RPMI7951 (cell line): ENCODE measurements around the gene SCGB3A2. TPM values are rescaled to one million over a fixed set of nuclear protein-coding genes. Genes with fewer than 3 reads are reported as not detected.
"Not testable (repeated sequence)": the region's sequence is repeated elsewhere in the genome, so short reads cannot be mapped to it uniquely, and the experiment has no call there.

ENCODE experiments used
- DNase-seq: peaks from one replicate; pipeline ENCODE4 v3.0.0-alpha.2; 2012; ENCODE audit warnings: low read depth
- total RNA-seq: library from RNA; depleted of rRNA; stranded (reverse); fragments of >200 nt; shearing (Covaris generic); gene quantifications from 2 replicates; pipeline ENCODE4 v1.2.3, GENCODE V29; 2014

SCGB3A2 gene
- total RNA-seq, 1 experiment from 2014 or later: not detected

DNA sequence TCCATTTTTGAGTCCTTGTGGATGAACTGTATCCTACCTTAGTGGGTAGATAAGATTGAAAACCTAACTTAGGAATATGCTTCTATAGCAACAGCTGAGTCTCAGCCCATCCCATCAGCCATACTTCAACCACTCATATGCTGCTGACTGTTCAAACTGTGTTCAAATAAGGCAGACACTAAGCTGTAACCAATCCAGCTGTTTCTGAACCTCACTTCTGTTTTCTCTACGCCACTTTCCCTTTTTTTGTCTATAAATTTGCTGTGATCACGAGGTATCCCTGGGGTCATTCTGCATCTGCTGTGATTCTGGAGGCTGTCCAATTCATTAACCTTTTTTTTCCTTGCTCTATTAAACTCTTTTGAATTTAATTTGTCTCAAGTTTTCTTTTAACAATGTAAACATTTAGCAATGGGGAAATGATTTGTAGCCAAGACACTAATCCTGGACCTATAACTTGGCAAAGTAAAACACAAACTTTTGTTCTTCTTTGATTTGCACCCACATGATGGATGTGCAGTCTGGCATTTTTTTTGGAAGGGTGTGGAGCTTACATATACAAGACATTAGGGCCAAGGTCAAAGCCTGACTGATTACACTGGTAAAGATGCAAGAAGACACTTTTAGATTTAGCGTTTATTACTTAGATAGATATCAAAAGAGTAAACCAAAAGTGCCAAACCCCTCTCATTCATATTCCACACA, 14.9 kb upstream of the SCGB3A2 start:
- no peak for DNase-seq

DNA sequence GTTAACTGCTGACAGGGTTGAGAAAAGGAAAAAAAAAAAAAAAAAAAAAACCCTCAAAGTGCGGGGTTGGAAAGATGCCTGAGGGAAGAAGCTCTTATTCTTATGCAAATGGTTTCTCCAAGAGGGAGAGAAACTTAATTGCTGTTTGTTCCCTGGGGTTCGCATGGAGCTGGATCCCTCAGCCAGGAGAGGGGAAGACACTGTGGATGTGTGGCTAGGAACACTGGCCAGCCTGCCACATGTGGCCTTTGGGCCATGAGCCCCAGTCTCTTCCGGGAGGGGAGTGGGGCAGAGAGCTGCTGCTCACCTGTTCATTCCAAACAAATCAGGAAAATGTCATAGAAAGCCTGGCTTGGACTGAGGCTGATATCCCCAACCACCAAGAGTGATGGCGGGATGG, 9.4 kb upstream of the SCGB3A2 start:
- DNase-seq: no peak

DNA sequence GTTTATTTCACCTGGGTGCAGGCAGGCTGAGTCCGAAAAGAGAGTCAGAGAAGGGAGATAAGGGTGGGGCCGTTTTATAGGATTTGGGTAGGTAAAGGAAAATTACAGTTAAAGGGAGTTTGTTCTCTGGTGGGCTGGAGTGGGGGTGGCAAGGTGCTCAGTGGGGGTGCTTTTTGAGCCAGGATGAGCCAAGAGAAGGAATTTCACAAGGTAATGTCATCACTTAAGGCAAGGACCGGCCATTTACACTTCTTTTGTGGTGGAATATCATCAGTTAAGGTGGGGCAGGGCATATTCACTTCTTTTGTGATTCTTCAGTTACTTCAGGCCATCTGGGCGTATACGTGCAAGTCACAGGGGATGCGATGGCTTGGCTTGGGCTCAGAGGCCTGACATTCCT, 8.6 kb upstream of the SCGB3A2 start:
- not testable (repeated sequence) for DNase-seq

DNA sequence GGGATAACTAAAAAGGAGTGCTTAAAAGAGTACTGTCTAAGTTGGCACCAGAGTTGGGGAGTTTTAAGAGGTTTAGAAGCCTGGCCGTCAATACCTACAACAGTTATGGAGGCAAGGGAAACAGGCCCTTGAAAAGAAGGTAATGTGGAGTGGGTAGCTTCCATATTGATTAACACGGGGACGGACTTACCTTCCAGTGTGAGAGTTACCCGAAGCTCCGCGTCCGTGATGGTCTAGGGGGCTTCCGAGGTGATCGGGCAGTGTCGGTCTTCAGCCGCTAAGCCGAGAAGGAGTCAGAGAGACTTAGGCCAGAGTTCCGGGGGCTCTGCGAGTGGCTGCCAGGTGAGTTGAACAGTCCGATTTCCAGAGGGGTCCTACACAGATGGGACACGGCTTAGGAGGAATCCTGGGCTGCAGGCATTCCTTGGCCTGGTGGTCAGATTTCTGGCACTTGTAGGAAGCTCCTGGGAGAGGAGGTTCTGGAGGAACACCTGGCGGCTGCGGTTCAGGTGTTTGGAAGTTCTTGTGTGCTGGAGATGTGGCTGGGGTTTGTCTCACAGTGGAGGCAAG, 6.4 kb upstream of the SCGB3A2 start:
- DNase-seq: not testable (repeated sequence)

DNA sequence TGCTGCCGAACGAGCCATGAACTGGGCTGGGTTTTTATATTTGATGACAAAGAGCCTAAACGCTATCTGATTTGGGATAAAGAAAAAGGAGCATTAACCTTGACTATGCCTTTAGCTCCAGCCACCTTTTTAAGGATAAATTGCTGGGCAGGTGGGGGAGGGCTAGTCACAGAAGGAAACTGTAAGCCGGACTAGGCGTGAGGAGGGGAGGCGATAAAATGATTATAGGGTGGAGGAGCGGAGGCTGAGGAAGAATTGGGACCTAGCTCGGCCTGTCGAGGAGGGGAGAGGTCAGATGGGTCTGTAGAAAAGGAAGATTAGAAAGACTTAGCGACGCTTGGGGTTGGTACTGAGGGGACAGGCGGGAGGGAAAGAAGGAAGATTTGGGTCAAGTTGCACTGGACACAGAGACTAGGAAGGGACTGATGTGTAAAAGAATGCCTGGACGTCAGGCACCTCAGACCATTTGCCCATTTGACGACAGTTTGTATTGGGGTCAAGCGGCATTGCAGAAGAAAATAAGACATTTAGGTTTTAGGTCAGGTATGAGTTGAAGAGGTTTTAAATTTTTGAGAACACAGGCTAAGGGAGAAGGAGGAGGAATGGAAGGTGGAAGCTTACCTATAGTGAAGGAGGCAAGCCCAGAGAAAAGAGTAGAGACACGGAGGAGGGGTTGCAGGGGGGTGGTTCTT, 5.6 kb upstream of the SCGB3A2 start:
- DNase-seq: not testable (repeated sequence)

DNA sequence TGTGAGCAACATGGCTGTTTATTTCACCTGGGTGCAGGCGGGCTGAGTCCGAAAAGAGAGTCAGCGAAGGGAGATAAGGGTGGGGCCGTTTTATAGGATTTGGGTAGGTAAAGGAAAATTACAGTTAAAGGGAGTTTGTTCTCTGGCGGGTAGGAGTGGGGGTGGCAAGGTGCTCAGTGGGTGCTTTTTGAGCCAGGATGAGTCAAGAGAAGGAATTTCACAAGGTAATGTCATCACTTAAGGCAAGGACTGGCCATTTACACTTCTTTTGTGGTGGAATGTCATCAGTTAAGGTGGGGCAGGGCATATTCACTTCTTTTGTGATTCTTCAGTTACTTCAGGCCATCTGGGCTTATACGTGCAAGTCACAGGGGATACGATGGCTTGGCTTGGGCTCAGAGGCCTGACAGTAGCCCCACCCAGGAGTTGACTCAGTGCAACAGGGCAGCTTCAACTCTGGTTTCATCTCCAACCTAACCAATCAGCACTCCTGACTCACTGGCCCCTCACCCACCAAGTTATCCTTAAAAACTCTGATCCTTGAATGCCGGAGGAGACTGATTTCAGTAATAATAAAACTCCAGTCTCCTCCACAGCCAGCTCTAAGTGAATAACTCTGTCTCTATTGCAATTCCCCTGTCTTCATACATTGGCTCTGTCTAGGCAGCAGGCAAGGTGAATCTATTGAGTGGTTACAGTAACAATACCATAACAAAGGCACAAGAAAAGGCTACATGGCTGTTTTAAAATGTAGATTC, 4.2 kb upstream of the SCGB3A2 start:
- not testable (repeated sequence) for DNase-seq

DNA sequence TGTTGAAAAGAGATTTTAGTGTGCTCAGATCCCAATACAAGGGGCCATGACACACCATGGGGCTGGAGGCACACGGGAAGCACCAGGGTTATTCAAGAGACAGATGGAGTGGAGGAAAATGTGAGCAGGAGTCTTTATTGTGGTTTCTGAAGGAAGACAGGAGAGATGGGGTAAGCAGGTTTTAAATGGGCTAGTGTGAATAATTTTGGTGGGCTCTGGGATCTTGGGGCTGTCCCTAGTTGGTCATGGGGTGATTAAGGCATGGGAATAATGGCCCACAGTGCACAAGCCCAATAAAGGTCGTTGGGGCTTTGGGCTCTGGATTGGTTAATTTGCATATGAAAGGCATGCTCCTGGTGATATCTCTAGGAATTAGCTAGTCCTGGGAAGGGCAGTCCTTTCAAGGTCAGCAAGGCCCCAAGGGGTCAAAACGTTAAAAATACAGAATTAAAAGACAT, 3.6 kb upstream of the SCGB3A2 start:
- no peak for DNase-seq

DNA sequence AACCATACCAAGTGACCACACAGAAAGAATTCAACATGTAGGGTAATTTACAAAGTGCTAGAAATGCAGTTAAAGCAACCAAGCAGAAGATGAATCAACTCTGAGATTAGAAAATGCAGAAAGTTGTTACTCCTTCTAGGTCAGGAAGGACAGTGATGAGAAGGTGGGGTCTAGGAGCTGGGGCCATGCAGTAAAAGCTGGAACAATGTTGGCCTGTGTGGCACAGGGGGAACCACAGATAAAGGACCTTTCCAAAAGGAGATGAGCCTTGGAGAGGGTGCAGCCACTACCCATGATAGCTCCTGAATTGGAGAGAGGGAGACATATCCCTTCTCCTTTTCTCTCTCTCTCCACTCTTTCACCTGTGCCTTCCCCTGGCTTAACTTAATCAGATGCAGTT, 2.4 kb upstream of the SCGB3A2 start:
- no peak for DNase-seq

DNA sequence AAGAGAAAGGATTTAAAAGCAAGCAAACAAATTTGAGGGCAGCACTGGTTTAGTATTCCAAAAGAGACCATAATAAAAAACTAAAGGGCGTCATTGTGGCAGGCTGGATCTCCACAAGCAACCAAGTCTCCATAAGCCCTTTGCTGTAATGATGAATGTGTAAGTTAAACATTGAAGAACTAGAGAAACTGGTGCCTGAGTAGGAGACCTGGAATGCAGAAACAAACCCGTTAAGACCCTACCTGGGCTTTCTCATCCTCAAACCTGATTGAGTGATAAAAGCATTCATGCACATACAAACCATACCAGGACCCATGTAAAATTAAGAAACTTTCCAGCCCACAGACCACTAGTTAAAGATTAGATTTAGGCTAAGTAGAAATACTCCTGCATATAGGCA, 1.9 kb upstream of the SCGB3A2 start:
- no peak for DNase-seq

DNA sequence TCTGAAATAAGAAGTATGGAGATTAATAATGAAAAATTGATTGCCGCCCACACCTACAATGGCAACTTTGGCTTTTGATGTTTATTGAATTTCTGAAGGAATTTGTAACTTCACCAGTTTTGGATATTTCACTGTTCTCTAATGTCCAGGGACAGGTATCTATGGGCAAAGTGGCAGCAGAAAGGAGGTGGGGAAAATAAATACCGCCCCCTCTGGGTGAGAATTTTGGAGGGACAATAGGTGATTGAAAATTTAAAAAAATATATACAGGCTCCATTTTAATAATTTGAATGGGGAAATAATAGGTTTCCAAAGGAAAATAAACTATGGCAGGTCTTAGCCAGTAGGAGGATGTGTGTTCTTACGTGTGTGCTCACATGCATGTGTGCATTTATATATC, 1.3 kb downstream of the SCGB3A2 start:
- DNase-seq: no peak

DNA sequence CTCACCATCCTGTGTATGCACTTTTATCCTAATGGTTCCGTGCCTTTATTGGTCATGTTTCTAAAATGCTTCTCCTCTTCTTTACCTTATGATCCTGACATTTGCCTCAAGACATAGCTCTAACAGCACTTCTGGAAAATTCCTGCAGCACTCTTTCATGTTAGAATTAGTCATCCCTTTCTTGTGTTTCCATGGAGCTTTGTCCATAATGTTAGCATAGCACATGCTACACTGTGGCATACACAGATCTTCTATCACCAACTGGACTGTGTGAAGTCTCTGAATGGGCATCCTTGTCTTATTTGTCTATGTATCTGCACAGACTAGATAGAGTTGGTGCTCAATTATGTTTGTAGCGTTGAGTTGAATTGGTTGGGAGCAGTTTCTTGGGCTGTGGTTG, 2.0 kb downstream of the SCGB3A2 start:
- no peak for DNase-seq

DNA sequence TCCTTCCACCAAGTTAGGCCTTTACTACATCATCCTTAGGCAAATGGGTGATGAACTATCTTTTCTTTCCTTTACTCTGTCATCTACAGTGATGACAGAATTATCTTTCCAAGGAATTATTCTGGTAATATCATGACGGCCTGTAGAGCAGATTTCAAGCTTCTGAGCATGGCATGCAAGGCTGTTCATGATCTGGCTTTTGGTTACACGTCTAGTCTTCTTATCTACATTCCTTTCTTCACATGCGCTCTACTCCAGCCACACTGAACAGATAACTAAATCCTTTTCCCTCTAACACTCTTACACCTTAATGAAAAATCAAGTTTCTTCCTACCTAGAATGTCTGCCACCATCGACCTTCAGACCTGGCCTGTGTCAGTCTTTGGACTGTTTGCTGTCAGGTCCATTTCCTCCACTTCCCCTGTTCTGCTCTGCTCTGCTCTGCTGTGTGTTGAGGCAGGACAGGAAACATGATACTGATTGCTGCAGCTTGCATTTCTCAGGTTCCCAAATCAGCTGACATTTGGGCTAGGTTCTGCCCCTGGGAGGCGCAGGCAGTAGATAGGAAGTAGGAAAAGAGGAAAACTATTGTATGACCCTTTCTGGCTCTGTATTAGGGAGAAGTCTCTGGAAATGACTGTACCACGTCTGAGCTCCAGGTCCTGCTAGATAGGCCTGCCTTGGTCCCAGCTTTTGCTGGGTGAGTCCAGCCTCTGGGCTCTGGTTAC, 4.2 kb downstream of the SCGB3A2 start:
- no peak for DNase-seq

DNA sequence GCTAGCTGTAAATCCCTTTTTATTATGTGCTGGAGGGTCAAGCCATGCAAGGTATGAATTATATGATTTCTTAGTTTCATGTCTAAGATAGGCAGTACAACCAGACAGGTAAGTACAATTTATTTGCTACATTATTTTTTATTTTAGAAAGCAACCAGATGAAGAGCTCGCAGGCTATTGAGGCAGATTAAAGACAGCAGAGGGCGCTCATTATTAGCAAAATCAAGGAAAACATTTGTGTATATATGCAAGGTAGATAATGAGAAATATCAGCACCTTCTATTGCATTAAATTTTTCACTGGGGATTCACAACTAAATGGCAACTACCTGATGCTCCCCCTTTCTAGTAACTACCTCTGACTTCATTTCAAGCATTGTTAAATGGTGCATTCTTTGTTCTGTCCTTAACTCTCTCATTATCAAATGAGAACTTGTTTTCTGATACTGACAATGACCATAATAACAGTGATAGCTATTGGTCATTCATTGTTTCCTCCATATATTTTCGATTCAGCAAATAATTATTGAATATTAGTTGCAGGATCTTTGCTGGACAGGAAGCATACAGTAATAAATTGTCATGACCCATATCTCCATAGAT, 8.6 kb downstream of the SCGB3A2 start:
- no peak for DNase-seq

DNA sequence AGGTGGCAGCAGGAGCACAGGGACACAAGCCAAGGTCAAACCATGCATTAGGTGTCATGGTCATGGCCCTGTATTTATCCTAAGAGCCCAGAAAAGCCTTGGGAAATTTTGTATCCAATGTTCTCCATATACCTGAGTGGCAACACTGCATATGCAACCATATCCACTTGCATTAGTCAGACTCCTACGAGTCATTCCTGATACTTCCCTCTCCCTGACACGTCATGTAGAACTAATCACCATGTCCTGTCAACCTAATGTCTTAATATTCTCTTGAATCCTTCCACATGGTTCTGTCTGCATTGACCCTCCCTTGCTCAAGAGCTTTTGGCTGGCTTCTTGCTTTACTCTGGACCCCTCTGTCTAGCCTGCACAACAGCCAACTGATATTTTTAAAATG, 9.4 kb downstream of the SCGB3A2 start:
- peak; percentile 16 for DNase-seq

DNA sequence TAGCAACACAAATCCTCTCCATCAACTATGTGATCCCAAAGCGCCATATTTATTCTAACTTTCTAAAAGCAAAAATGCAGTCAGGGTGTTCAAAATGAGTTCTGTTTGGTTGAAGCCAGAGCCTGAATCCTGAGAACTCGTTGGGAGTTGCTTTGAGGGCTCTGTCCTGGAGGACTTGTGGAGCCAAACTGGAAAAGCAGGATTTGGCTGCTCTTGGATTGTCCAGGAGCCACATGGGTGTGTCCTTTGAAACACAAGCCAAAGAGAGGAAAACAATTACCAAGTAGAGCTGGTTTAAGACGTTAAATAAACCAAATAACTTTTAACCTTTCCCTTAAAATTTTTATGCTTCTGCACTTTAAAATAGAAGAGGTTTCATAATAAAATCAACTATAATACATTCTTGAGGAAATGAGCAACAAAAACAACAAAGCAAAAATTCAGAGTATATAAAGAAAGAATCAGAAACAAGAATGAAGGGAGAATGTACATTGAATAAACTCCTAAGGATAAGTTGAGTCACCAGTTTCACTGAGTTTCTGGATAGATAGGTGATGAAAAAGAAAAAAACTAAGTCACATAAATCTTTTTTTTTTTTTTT, 14.3 kb downstream of the SCGB3A2 start:
- no peak for DNase-seq

DNA sequence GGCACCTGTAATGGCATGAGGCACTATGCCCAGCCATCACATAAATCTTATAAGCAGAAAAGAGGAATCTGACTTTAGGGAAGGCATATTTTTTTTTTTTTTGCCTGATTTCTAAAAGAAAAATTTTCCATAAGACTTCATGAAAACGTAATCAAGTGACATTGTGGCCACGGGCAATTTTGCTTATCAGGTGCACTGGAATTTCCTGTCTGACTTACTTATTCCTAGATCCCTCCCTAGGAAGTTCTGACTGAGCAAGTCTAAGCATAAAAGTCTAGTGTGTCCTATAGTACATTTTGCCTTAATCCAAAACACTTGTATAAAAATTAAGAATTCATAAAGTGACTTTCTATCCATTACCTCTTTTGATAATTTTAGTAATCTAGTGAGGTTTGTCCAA, 15.3 kb downstream of the SCGB3A2 start:
- no peak for DNase-seq

DNA sequence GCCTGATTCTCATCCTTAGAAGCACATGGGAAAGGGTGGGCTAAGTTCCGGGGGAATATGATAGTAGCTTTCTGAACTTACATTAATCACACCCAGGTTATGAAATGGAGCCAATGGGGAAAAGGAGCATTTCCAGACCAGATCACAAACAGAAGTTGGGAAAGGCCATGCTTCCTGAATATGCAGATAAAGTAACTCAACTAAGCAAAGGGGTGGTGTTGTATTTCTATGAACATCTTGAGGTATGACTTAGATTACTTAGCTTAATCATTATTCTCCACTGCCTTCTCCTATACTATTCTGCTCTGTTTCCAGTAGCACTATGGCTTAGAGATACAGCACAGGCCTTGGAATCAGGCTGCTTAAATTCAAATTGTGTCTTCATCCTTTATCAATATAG, 17.4 kb downstream of the SCGB3A2 start:
- no peak for DNase-seq

DNA sequence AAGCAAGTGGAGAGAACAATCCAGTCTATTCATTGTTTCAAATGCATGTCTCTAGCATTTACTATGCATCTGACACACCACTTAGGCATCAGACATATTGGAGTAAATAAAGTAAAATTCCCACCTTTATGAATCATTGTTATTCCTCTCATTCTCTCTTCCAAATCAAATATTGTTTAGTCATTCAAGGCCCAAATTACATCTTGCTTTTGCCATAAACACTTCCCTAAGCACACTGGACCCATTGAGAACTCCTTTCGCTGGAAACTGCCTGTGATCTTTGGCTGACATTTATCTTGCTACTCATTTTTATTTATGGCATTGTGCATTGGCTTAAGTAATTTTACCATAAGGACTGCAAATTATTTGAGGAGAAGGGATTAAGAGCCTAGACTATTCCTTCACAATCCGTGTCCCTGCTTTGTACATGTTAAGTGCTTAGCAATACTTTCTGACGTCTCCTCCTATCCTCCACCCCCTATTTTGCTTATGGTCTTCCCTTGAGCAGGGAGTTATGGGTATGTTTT, 20.4 kb downstream of the SCGB3A2 start:
- no peak for DNase-seq

DNA sequence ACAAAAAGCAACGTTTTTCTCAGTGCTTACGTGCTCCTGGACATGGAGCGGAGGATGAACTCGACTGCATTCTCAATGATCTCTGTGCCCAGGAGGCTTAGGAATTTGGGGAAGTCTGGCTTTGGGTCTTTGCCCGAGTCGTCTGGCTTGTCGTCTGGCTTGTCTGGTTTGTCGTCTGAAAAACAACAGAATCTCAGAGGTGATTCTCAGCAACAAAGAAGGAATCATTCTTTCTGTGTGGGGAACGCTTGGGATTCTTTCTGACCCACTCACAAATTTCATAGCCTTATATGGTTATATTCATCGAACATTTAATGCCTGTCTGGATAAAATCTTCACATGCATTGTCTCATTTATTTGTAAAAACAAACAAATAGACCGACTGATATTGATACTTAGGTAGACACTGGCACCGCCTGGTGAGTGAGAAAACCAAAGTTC, 23.1 kb downstream of the SCGB3A2 start:
- DNase-seq: peak; percentile 45

DNA sequence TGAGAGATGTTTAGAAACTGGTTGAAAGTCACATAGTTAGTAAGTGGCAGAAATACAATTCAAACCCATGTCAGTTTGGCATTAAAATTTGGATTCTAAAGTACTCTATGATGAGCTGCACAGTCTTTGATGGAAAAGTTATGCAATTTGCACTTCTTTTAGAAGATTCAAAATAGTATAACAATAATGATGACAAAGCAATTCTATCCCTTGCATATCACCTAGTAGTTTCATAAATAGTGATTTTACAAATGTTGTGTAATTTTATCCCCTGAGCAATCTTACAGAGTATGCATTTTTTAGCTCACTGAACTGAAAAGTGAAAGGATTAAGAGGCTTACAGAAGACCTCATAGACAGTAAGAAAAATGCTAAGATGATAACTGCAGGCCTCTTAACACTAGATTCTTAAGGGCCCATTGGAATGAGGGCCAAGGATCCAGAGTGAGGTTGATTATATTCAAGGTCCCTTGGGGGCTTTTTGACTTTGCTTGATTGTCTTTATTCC, 24.2 kb downstream of the SCGB3A2 start:
- DNase-seq: no peak
